IPS-18a (cell line): ENCODE results near the gene EFHC2.

ENCODE experiments used
- H3K27ac ChIP-seq: one replicate; pipeline ENCODE4 v1.5.1; 2013; ENCODE audit warnings: low read length
- H3K27me3 ChIP-seq: one replicate; pipeline ENCODE4 v1.6.1; 2013; ENCODE audit warnings: mild to moderate bottlenecking, low read length; ENCODE audit not compliant: control insufficient read depth, insufficient read depth
- H3K36me3 ChIP-seq: one replicate; pipeline ENCODE4 v1.6.1; 2013; ENCODE audit warnings: low read depth, low read length; ENCODE audit not compliant: control insufficient read depth
- H3K4me1 ChIP-seq: one replicate; pipeline ENCODE4 v1.6.1; 2013; ENCODE audit warnings: low read depth, low read length; ENCODE audit not compliant: control insufficient read depth
- H3K4me3 ChIP-seq: one replicate; pipeline ENCODE4 v1.5.1; 2013; ENCODE audit warnings: low read length
- H3K9ac ChIP-seq: one replicate; pipeline ENCODE4 v1.6.1; 2013; ENCODE audit warnings: mild to moderate bottlenecking, low read length, moderate library complexity
- H3K9me3 ChIP-seq: one replicate; pipeline ENCODE4 v1.6.1; 2013; ENCODE audit warnings: low read depth, low read length; ENCODE audit not compliant: control insufficient read depth

EFHC2 gene

GRCh38 chrX:44178274-44179053 is 165.0 kb downstream of the EFHC2 start:
- Histone ChIP-seq H3K9ac (no peak overlapping the region), H3K4me1 (no peaks in the 10 kb centered on the region), H3K36me3 (no peaks in the 10 kb centered on the region), H3K9me3 (peaks cover 21% of the 10 kb centered on the region), H3K4me3 (no peak overlapping the region), H3K27me3 (no peaks in the 10 kb centered on the region), H3K27ac (no peak overlapping the region)

GRCh38 chrX:44175455-44175854 is 168.0 kb downstream of the EFHC2 start:
- Histone ChIP-seq H3K9me3 (peaks cover 25% of the 10 kb centered on the region), H3K27ac (no peak overlapping the region), H3K4me3 (no peak overlapping the region), H3K36me3 (no peaks in the 10 kb centered on the region), H3K9ac (no peak overlapping the region), H3K27me3 (no peaks in the 10 kb centered on the region), H3K4me1 (no peaks in the 10 kb centered on the region)

- Histone ChIP-seq H3K4me3 (no peak overlapping the region), H3K36me3 (no peaks in the 10 kb centered on the region), H3K4me1 (no peaks in the 10 kb centered on the region), H3K27ac (no peak overlapping the region), H3K9me3 (peaks cover 25% of the 10 kb centered on the region), H3K9ac (no peak overlapping the region), H3K27me3 (no peaks in the 10 kb centered on the region)
Observed at GRCh38 chrX:44174061-44174460, 169.4 kb downstream of the EFHC2 start.

- no peak overlapping the region for H3K9ac ChIP-seq
- no peaks in the 10 kb centered on the region for H3K27me3 ChIP-seq
- H3K9me3 ChIP-seq: peaks cover 24% of the 10 kb centered on the region
- H3K4me3 ChIP-seq: no peak overlapping the region
- no peaks in the 10 kb centered on the region for H3K4me1 ChIP-seq
- no peak overlapping the region for H3K27ac ChIP-seq
- no peaks in the 10 kb centered on the region for H3K36me3 ChIP-seq
Observed at GRCh38 chrX:44173219-44173618, 170.3 kb downstream of the EFHC2 start.

GRCh38 chrX:44167116-44167515 is 176.4 kb downstream of the EFHC2 start:
- H3K9me3 ChIP-seq: peaks cover 30% of the 10 kb centered on the region
- H3K4me3 ChIP-seq: no peak overlapping the region
- no peaks in the 10 kb centered on the region for H3K27me3 ChIP-seq
- H3K9ac ChIP-seq: no peak overlapping the region
- H3K4me1 ChIP-seq: no peaks in the 10 kb centered on the region
- no peaks in the 10 kb centered on the region for H3K36me3 ChIP-seq
- H3K27ac ChIP-seq: no peak overlapping the region

GRCh38 chrX:44162964-44163475 is 180.5 kb downstream of the EFHC2 start:
- Histone ChIP-seq H3K27me3 (no peaks in the 10 kb centered on the region), H3K9ac (no peak overlapping the region), H3K36me3 (no peaks in the 10 kb centered on the region), H3K9me3 (peaks cover 22% of the 10 kb centered on the region), H3K4me1 (no peaks in the 10 kb centered on the region), H3K4me3 (no peak overlapping the region), H3K27ac (no peak overlapping the region)

- Histone ChIP-seq H3K4me1 (no peaks in the 10 kb centered on the region), H3K4me3 (no peak overlapping the region), H3K27me3 (no peaks in the 10 kb centered on the region), H3K9me3 (peaks cover 11% of the 10 kb centered on the region), H3K36me3 (no peaks in the 10 kb centered on the region), H3K9ac (no peak overlapping the region), H3K27ac (no peak overlapping the region)
Observed at GRCh38 chrX:44157858-44158257, 185.6 kb downstream of the EFHC2 start.

GRCh38 chrX:44157283-44157682 is 186.2 kb downstream of the EFHC2 start:
- no peaks in the 10 kb centered on the region for H3K4me1 ChIP-seq
- H3K27ac ChIP-seq: no peak overlapping the region
- H3K4me3 ChIP-seq: no peak overlapping the region
- H3K9ac ChIP-seq: no peak overlapping the region
- H3K27me3 ChIP-seq: no peaks in the 10 kb centered on the region
- H3K36me3 ChIP-seq: no peaks in the 10 kb centered on the region
- H3K9me3 ChIP-seq: peaks cover 10% of the 10 kb centered on the region

GRCh38 chrX:44156726-44157125 is 186.7 kb downstream of the EFHC2 start:
- H3K27me3 ChIP-seq: no peaks in the 10 kb centered on the region
- no peak overlapping the region for H3K27ac ChIP-seq
- peaks cover 11% of the 10 kb centered on the region for H3K9me3 ChIP-seq
- H3K9ac ChIP-seq: no peak overlapping the region
- H3K36me3 ChIP-seq: no peaks in the 10 kb centered on the region
- no peak overlapping the region for H3K4me3 ChIP-seq
- no peaks in the 10 kb centered on the region for H3K4me1 ChIP-seq

- H3K27ac ChIP-seq: no peak overlapping the region
- H3K9me3 ChIP-seq: peaks cover 13% of the 10 kb centered on the region
- H3K36me3 ChIP-seq: no peaks in the 10 kb centered on the region
- no peaks in the 10 kb centered on the region for H3K27me3 ChIP-seq
- no peaks in the 10 kb centered on the region for H3K4me1 ChIP-seq
- no peak overlapping the region for H3K9ac ChIP-seq
- no peak overlapping the region for H3K4me3 ChIP-seq
Observed at GRCh38 chrX:44155126-44155525, 188.3 kb downstream of the EFHC2 start.

DNA sequence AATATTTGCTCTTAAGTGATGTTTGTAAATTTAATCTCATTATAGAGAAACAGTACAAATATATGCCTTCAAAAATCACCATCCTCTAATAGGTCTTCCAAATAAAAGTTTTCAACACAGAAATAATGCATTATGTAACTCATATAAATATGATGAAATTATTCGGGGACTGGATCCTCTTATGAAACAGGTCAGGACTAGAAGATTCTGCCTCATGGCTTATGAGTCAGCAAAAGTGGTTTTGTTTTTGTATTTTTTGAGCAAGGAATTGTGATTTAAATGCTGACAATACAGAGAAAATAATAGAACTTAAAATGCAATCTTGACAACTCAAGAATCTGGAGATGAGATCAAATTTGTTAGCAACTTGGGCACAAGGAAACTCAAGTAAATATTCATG is 190.6 kb downstream of the EFHC2 start:
- no peak overlapping the region for H3K4me3 ChIP-seq
- H3K9me3 ChIP-seq: peaks cover 13% of the 10 kb centered on the region
- H3K27me3 ChIP-seq: no peaks in the 10 kb centered on the region
- H3K27ac ChIP-seq: no peak overlapping the region
- H3K36me3 ChIP-seq: no peaks in the 10 kb centered on the region
- H3K4me1 ChIP-seq: no peaks in the 10 kb centered on the region
- H3K9ac ChIP-seq: no peak overlapping the region

GRCh38 chrX:44147130-44147529 is 196.3 kb downstream of the EFHC2 start:
- H3K36me3 ChIP-seq: no peaks in the 10 kb centered on the region
- no peaks in the 10 kb centered on the region for H3K27me3 ChIP-seq
- peaks cover 14% of the 10 kb centered on the region for H3K4me1 ChIP-seq
- H3K27ac ChIP-seq: no peak overlapping the region
- H3K9ac ChIP-seq: no peak overlapping the region
- peaks cover 6% of the 10 kb centered on the region for H3K9me3 ChIP-seq
- no peak overlapping the region for H3K4me3 ChIP-seq
